Fibroblast of peridontal ligament (primary cell): Measurements from ENCODE around the gene SLC25A25.
"Not testable (repeated sequence)": the region's sequence is repeated elsewhere in the genome, so short reads cannot be mapped to it uniquely, and the experiment has no call there.

Experiments used
- DNase-seq: peaks from one replicate; pipeline ENCODE4 v3.0.0-alpha.2; 2010; ENCODE audit errors: extremely low read depth

SLC25A25 gene

DNA sequence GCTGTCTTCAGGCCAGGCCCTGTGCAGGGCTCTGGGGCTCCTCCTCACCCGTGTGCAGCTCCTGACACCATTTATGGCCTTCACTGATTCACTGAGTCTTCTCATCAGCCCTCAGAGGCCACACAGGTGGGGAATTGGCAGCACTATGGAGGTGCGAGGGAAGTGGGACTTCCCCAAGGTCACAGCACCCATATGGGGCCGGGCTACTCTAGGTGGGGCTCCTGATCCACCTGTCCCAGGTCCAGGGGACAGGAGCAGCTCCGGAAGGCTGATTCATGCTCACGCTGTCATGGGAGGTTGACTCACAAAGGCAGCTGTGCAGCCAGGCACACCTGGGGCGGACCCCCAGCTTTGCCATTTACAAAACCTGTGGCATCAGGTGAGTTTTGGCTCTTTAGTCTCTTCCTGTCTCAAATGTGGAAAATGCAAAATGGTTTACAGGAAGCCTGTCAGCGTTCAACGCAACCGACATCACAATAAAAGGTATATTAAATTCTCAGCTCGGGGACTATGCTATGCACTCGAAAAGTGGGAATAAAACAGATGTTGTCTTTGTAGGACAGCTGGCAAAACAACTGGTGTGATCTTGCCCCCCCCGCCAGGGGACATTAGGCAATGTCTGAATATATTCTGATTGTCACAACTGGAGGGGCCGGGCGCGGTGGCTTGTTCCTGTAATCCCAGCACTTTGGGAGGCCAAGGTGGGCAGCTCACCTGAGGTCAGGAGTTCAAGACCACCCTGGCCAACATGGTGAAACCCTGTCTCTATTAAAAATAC, 15.9 kb upstream of the SLC25A25 start:
- no peak for DNase-seq

DNA sequence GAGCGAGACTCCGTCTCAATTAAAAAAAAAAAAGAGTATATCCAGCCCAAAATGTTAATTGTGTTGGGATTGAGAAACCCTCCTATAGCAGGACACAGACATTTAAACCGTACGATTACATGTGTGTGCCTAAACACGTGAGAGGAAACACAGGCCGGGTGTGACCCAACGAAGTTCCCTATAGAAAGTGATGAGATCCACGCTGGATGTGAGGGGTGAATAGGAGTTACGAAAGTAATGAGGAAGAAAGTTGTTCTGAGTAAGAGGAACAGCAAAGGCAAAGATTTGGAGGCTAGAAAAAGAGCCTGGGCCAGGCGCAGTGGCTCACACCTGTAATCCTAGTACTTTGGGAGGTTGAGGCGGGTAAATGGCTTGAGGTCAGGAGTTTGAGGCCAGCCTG, 14.5 kb upstream of the SLC25A25 start:
- no peak for DNase-seq

DNA sequence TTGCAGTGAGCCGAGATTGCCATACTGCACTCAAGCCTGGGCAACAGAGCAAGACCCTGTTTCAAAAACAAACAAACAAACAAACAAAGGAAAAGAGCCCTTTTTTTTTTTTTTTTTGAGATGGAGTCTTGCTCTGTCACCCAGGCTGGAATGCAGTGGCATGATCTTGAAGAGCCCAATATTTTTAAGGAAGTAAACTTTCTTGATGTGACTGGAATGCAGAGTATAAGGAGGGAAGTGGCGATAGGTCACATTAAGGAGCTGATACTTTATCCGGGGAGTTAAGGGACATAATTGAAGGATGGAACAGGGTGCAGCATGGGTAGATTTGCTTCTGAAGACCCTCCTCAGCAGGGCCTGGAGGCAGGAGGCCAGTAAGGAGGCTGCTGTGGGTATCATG, 13.9 kb upstream of the SLC25A25 start:
- no peak for DNase-seq

DNA sequence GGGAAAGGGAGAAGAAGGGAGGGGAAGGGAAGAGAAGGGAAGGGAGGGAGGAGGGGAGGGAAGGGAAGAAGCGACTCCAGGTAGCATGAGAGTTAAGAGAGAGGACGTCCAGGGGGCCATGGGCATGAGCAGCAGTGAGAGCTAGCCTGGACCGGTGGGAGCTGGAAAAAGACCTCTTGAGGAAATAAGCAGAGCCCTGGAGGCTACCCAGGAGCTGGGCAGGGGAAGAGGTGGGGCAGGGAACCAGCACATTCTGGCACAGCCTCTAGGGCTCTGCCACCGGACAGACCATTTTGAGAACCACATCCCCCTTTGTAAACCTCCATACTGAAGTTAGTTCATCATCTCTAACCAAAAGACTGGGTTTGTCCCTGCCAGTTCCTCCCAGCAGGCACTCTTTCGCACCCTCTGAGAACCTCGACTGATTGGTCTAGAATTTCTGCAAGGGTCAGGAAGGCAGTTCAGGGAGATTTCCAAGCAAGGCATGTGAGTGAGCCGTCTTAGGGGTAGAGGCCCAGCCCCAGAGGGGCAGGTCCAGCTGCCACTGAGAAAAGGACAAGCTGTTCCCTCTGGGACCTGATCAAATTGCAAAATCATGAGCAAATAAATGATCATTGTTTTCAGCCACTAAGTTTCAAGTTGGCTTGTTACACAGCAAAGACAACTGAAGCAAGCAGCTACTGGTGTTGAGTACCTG, 12.5 kb upstream of the SLC25A25 start:
- no peak for DNase-seq

DNA sequence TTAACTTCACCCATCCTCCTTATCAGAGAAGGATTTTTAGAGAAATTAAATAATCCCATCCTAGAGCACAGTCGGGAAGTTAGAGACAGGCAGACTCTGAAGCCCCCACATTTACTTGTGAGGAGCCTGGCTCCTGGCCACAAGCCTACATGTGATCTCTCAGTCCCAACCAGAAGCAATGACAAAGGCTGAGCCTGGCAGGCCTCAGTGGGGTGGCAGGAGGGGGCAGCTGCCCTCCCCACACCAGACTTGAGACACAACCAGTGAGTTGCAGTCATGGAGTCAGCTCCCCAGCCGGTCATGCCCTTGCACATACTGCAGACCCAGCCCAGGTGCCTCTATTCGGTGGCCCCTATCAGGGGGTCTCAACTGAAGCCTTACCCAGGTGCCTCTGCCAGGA, 11.9 kb upstream of the SLC25A25 start:
- no peak for DNase-seq

DNA sequence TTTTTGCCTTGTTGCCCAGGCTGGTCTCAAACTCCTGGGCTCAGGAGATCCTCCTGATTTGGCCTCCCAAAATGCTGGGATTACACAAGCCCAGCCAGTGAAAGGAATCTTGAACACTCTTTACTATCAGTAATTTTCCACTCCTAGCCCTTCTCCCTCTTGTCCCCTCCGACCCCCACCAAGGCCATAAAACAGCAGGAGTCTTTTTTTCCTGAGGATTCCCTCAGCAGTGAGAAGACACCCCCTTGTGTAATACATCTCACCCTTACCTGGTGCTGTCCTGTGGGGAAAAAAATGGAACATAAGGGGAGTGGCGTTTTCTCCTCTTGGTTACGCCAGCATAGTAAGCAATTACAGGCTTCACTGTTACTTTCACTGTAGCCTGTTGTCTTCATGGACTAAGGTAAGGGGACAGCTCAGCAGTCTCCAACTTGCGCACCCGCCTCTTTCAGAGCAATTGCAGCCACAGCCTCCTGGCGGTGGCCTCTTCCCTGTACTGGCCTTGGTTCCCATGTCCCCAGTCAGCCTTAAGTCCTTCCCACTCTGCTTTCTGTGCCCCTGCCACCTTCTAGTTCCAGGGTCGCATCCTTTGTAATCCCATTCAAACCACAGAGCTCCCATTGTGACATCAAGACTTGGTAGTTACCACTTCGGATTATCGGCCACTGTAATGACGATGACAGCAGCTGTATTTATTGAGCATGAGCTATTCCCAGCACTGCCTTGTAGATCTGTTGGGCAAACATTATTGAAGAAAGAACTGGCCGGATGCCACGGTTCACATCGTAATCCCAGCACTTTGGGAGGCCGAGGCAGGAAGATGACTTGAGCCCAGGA, 10.9 kb upstream of the SLC25A25 start:
- DNase-seq: no peak

DNA sequence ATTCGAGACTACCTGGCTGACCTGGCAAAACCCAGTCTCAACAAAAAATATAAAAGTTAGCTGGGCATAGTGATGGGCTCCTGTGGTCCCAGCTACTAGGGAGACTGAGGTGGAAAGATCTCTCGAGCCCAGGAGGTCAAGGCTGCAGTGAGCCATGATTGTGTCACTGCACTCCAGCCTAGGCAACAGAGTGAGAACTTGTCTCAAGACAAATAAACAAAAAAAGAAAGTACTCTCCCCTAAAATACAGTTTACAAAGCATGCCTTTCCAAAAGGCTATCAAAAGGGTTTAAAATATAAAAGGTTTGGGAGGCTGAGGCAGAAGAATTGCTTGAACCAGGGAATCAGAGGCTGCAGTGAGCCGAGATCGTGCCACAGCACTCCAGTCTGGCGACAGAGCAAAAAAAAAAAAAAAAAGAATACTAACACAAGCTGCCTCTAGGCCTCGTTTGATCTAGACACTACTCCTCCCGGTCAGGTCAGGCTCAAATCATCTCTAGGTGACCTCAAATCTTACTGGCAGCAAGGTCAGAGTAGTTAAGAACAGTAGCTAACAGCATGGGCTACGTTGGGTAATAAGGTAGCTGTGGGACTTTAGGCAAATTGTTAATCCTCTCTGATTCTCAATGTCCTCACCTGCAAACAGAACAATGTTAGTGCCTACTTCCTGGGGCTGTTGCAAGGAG, 10.2 kb upstream of the SLC25A25 start:
- no peak for DNase-seq

DNA sequence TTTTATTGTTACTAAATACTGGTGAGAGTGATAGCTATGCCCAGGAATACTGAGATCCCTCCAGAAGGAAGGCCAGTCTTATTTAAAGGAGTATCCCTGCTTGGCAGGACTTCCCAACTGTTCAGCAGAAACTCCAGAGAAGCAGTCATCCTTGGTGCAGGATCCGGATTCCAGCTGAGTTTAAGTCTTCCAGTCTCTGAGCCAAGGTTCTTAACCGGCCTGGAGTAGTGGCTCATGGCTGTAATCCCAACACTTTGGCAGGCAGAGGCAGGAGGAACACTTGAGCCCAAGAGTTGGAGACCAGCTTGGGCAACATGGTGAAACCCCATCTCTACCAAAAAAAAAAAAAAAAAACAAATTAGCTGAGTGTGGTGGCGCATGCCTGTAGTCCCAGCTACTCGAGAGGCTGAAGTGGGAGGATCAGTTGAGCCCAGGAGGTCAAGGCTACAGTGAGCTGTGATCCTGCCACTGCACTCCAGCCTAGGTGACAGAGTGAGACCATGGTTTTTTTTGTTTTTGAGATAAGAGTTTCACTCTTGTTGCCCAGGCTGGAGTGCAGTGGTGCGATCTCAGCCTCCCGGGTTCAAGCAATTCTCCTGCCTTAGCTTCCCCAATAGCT, 8.6 kb upstream of the SLC25A25 start:
- peak; percentile 48 for DNase-seq

DNA sequence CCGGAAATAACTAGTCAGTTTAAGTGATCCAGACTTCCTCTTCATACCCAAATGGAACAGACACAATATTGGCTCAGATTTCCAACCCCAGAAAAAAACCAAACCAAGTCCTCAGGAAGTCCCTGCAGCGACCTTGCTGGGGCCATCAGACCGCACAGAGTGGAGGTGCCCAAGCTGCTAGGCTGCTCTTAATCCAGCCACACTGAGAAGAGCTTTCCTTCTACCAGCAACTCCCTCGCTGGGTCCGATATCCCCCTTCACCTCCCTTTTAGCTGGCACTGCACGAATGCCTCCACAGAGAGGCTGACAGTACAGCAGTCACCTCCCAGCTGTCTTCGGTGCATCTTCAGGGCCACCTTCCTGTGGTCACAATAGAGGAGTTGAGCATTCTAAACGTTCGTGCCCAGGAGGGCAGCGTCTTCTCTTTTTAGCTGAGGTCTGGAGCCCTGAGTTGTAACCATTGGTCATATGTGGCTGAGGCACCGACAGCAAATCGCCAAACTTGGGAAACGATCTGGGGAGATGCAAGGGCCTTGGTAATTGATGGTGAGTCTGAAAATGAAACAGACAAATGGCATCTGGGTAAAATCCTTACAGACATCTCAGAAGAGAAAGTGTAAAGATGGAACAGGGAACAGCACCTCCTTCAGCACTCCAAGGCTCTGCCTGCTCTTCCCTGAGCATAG, 6.6 kb upstream of the SLC25A25 start:
- no peak for DNase-seq

DNA sequence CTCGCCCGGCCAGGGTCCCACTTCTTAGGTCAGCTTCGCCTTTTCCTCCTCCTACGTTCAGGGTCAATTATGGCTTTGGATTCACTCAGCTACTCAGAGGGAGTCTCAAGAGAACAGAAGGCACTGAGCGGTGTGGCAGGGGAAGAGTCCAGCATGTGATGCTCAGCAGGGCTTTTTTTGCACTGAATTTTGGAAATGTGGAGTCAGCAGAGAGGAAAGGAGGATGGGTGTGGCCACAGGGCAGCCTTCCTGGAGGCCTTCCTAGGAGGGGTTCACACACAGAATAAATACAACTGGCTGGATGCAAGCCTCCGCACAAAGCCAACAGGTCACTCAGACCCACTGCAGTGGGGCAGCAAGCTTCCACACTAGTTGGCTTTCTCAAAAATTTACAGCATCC, 5.8 kb upstream of the SLC25A25 start:
- no peak for DNase-seq

DNA sequence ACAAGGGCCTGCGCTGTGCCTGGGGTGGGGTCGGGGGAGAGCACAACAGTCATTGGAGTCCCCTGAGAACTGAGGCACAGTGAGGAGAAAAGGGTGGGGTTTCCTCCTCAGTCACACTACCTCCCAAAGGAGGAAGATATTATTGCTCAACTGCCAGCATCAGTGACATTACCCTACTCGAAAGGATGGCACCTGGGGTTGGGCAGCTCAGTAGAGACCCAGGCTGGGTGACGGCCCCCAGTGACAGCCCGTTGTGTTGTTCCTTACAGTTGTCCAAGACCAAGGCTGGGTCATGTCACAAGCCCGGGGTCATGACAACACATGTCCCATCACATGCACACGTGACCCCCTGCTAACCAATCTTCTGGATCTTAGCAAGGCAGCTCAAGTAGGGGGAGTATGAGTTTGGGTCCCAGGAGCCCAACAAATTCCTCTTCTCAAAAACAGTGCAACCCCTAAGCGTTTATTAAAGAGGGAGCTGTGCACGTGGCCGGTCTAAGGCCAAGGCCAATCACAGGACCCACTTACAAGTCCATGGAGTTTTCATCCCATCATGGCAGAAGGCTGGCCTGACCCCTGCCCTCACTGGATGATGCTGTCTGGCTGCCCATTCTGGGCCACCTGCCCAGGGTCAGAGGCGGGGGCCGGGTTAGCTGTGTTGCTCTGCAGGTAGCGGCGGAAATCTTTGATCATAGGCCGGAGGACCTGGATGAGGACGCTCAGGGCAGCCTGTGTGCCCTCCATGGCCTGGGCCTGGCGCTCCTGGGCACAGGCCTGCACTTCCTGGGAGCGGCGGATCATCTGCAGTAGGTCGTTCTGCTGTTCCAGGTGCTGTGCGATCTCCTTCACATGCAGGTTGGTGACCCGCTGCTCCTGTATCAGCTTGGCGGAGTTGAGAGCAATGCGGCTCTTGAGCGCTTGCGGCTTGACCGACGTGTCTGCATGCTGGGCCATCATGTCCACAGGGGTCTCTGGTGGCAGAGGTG, 4.9 kb upstream of the SLC25A25 start:
- no peak for DNase-seq

DNA sequence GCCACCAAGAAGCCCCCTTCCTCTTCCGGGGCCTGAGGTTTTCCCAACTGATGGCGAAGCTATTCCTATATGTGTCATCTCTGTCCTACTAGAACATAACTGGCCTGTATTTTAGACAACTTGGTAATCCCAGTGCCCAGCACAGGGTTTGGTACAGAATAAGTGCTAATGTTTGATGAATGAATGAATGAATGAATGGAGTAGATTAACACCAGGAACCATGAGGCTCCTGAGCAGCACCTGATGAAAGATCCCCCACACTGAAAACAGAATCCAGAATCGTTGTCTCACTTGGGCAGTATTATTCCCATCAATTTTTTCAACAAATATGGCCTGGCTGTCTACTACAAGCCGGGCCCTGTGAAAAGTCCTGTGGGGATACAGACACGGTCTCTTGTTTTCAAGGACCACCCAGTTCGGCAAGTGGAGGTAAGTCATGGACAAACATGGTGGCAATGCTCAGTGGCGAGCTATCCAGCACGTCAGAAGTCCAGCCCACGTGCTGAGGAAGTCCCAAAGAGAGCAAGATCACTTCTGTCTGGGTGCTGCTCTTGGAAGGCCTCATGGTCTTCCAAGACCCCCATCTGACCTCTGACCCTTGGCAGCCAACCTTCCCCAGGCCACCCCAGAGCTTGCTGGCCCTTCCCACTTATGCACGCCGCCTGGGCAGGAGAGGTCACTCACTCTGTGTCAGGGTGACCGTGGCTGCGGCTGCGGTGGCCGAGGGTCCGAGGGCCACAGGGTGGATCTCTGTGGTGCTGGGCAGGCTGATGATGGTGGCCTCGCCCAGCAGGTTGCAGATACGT, 1.9 kb upstream of the SLC25A25 start:
- DNase-seq: no peak

DNA sequence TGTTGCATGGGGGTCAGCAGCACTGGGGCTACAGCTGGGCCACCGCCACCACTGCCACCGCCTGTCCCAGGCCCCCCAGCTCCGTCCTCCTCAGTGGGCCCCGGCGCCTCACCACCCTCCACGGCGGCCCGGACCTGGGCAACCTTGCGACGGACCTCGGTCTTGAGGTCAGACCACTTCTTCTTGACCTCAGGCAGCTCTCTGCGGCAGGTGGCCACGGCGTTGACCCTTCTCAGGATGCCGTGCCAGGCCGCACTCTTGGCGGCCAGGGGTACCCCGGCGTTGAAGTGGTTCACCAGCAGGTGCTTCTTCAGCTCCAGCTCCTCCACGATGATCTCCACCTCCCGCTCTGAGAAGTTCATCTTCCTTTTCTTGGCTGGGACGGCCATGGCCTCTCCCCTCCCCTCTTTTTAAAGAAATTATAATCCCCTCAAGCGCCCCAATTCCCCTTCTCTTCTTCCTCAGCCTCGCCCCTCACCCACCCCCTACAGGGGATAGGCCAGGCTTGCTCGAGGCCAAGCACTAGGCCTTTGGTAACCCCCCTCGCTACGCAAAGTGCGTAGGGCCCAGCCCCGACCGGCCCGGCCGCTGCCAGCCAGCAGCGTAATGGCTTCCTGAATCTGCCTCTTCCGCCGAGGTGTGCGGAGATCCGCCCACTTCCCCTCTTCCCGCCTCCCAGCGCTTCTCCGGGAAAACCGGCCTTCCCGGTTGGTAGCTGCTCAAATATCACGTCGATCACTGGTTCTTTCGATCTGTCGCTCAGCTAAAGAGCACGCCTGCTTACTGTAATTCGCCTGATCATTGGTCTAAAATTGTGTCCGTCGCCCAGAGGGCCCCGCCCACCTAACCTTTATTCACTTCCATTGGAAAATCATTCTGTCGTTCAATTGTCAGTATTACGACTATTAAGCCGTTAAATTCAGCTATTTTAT, 1.1 kb upstream of the SLC25A25 start, which contains the start of gene NAIF1:
Gene NAIF1, minus strand, starts transcription at position 608 of the 932 bp plus-strand sequence. Its CDS starts 219 bp downstream, at position 389.
- DNase-seq: peak; percentile 100

DNA sequence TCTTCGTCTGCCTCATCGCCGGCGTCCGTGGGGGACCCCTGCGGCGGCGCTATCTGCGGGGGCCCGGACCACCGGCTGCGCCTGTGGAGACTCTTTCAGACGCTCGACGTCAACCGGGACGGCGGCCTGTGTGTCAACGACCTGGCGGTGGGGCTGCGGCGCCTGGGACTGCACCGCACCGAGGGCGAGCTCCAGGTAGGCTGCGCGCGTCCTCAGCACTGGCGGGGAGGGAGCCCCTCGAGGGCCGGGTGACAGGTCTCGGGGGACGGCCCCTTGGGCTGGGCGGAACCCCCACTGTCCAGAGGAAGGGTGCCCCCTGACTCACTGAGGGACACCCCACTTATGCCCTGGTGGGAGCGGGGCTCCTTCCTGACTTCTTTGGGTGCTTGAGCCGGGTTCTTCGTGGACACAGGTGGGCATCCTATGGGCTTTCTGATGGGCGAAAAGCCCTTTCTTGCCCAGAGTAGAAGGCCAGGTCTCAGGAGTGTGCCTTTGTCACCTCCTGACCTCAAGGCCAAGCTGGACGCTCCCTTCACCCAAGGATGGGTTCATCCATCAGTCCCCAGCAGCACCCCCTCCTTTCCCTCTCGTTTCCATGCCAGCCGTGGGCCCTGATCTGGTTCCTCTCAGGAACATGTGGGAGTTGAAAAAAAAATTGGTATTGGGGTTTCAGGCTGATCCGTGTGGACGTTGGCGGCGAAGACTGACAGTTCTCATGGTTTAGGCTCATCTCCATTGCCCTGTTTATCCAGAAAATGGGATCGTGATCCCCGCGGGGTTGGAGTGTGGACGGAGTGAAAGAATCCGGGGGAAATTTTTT, 564 bp downstream of the SLC25A25 start:
- no peak for DNase-seq

DNA sequence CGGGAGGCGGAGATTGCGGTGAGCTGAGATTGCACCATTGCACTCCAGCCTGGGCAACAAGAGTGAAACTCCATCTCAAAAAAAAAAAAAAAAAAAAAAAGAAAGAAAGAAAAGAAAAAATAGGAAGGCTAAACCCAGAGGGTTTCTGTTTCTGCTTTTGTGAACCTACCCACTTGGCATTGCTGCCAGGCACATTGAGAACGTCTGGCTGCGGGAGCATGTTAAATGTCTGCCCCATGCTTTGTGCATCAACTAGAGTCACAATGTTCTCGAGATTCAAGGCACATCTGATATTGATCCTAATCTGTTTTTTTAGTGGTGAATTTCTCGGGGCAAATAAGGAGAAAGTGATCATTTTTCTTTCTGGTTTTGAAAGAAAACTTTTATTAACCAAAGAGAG, 2.8 kb downstream of the SLC25A25 start:
- DNase-seq: no peak

DNA sequence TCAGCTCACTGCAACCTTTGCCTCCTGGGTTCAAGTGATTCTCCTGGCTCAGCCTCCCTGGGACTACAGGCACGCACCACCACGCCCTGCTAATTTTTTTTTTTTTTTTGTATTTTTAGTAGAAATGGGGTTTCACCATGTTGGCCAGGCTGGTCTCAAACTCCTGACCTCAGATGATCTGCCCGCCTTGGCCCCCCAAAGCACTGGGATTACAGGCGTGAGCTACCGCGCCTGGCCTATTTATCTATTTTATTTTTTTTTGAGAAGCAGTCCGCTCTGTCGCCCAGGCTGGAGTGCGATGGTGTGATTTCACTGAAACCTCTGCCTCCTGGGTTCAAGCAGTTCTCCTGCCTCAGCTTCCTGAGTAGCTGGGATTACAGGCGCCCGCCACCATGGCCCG, 3.4 kb downstream of the SLC25A25 start:
- not testable (repeated sequence) for DNase-seq
